Measurements from ENCODE around the gene SREK1IP1.

The SREK1IP1 gene

GRCh38 chr5:64765804-64766504, 2.5 kb downstream of the SREK1IP1 start:
- Histone ChIP-seq H3K4me1 (ENCODE audit: control insufficient read depth, insufficient read depth, low read length) (peaks cover 15% of the 10 kb centered on the region), H3K9ac (ENCODE audit: low read length in 2 of 2) (no peak overlapping the region), H3K9me3 (ENCODE audit: control insufficient read depth in 2 of 2, low read length in 2 of 2) (no peaks in the 10 kb centered on the region), H3K4me3 (ENCODE audit: low read length in 2 of 2) (no peak overlapping the region), H3K27me3 (ENCODE audit: control insufficient read depth in 1 of 2, insufficient read depth in 2 of 2, low read length in 2 of 2) (no peaks in the 10 kb centered on the region), H3K27ac (ENCODE audit: low read length) (no peak overlapping the region), H3K36me3 (ENCODE audit: control insufficient read depth in 2 of 2, insufficient read depth in 2 of 2, low read length in 2 of 2) (peaks cover 0 to 5% of the 10 kb centered on the region in 2 donors)

GRCh38 chr5:64763948-64764503, 4.5 kb downstream of the SREK1IP1 start:
- H3K36me3 ChIP-seq (ENCODE audit: control insufficient read depth in 2 of 2, insufficient read depth in 2 of 2, low read length in 2 of 2), result peaks cover 0 to 5% of the 10 kb centered on the region in 2 donors
- H3K9ac ChIP-seq (ENCODE audit: low read length in 2 of 2), result no peak overlapping the region
- H3K27ac ChIP-seq (ENCODE audit: low read length), result no peak overlapping the region
- H3K9me3 ChIP-seq (ENCODE audit: control insufficient read depth in 2 of 2, low read length in 2 of 2), result no peaks in the 10 kb centered on the region
- H3K27me3 ChIP-seq (ENCODE audit: control insufficient read depth in 1 of 2, insufficient read depth in 2 of 2, low read length in 2 of 2), result no peaks in the 10 kb centered on the region
- H3K4me3 ChIP-seq (ENCODE audit: low read length in 2 of 2), result no peak overlapping the region
- peaks cover 9% of the 10 kb centered on the region for H3K4me1 ChIP-seq (ENCODE audit: control insufficient read depth, insufficient read depth, low read length)

- Histone ChIP-seq H3K36me3 (ENCODE audit: control insufficient read depth in 2 of 2, insufficient read depth in 2 of 2, low read length in 2 of 2) (peaks cover 0 to 5% of the 10 kb centered on the region in 2 donors), H3K27ac (ENCODE audit: low read length) (no peak overlapping the region), H3K4me3 (ENCODE audit: low read length in 2 of 2) (no peak overlapping the region), H3K4me1 (ENCODE audit: control insufficient read depth, insufficient read depth, low read length) (no peaks in the 10 kb centered on the region), H3K9me3 (ENCODE audit: control insufficient read depth in 2 of 2, low read length in 2 of 2) (no peaks in the 10 kb centered on the region), H3K9ac (ENCODE audit: low read length in 2 of 2) (no peak overlapping the region), H3K27me3 (ENCODE audit: control insufficient read depth in 1 of 2, insufficient read depth in 2 of 2, low read length in 2 of 2) (no peaks in the 10 kb centered on the region)
These were observed 8.4 kb downstream of the SREK1IP1 start for GRCh38 chr5:64759960-64760660.

- Histone ChIP-seq H3K4me3 (ENCODE audit: low read length in 2 of 2) (no peak overlapping the region), H3K9me3 (ENCODE audit: control insufficient read depth in 2 of 2, low read length in 2 of 2) (no peaks in the 10 kb centered on the region), H3K4me1 (ENCODE audit: control insufficient read depth, insufficient read depth, low read length) (no peaks in the 10 kb centered on the region), H3K27ac (ENCODE audit: low read length) (no peak overlapping the region), H3K36me3 (ENCODE audit: control insufficient read depth in 2 of 2, insufficient read depth in 2 of 2, low read length in 2 of 2) (peaks cover 0 to 5% of the 10 kb centered on the region in 2 donors), H3K9ac (ENCODE audit: low read length in 2 of 2) (no peak overlapping the region), H3K27me3 (ENCODE audit: control insufficient read depth in 1 of 2, insufficient read depth in 2 of 2, low read length in 2 of 2) (no peaks in the 10 kb centered on the region)
These were observed 9.6 kb downstream of the SREK1IP1 start for GRCh38 chr5:64758901-64759300.

GRCh38 chr5:64754066-64754465, 14.4 kb downstream of the SREK1IP1 start:
- Histone ChIP-seq H3K27me3 (ENCODE audit: control insufficient read depth in 1 of 2, insufficient read depth in 2 of 2, low read length in 2 of 2) (no peaks in the 10 kb centered on the region), H3K27ac (ENCODE audit: low read length) (no peak overlapping the region), H3K4me1 (ENCODE audit: control insufficient read depth, insufficient read depth, low read length) (no peaks in the 10 kb centered on the region)

GRCh38 chr5:64749385-64749784, 19.1 kb downstream of the SREK1IP1 start:
- Histone ChIP-seq H3K4me1 (ENCODE audit: control insufficient read depth, insufficient read depth, low read length) (no peaks in the 10 kb centered on the region), H3K27me3 (ENCODE audit: control insufficient read depth in 1 of 2, insufficient read depth in 2 of 2, low read length in 2 of 2) (no peaks in the 10 kb centered on the region)

More at GRCh38 chr5:64754066-64754465, 14.4 kb downstream of the SREK1IP1 start:
- Histone ChIP-seq H3K9ac (ENCODE audit: low read length in 2 of 2) (no peak overlapping the region), H3K4me3 (ENCODE audit: low read length in 2 of 2) (no peak overlapping the region), H3K36me3 (ENCODE audit: control insufficient read depth in 2 of 2, insufficient read depth in 2 of 2, low read length in 2 of 2) (no peaks in the 10 kb centered on the region), H3K9me3 (ENCODE audit: control insufficient read depth in 2 of 2, low read length in 2 of 2) (no peaks in the 10 kb centered on the region)

GRCh38 chr5:64746446-64746845, 22.0 kb downstream of the SREK1IP1 start:
- Histone ChIP-seq H3K9me3 (ENCODE audit: control insufficient read depth in 2 of 2, low read length in 2 of 2) (no peaks in the 10 kb centered on the region), H3K9ac (ENCODE audit: low read length in 2 of 2) (no peak overlapping the region), H3K4me1 (ENCODE audit: control insufficient read depth, insufficient read depth, low read length) (no peaks in the 10 kb centered on the region), H3K36me3 (ENCODE audit: control insufficient read depth in 2 of 2, insufficient read depth in 2 of 2, low read length in 2 of 2) (no peaks in the 10 kb centered on the region), H3K27ac (ENCODE audit: low read length) (no peak overlapping the region), H3K4me3 (ENCODE audit: low read length in 2 of 2) (no peak overlapping the region), H3K27me3 (ENCODE audit: control insufficient read depth in 1 of 2, insufficient read depth in 2 of 2, low read length in 2 of 2) (no peaks in the 10 kb centered on the region)

More at GRCh38 chr5:64749385-64749784, 19.1 kb downstream of the SREK1IP1 start:
- Histone ChIP-seq H3K36me3 (ENCODE audit: control insufficient read depth in 2 of 2, insufficient read depth in 2 of 2, low read length in 2 of 2) (no peaks in the 10 kb centered on the region), H3K4me3 (ENCODE audit: low read length in 2 of 2) (no peak overlapping the region), H3K9ac (ENCODE audit: low read length in 2 of 2) (no peak overlapping the region), H3K9me3 (ENCODE audit: control insufficient read depth in 2 of 2, low read length in 2 of 2) (no peaks in the 10 kb centered on the region), H3K27ac (ENCODE audit: low read length) (no peak overlapping the region)

- H3K9ac ChIP-seq (ENCODE audit: low read length in 2 of 2), result no peak overlapping the region
- no peaks in the 10 kb centered on the region for H3K9me3 ChIP-seq (ENCODE audit: control insufficient read depth in 2 of 2, low read length in 2 of 2)
- H3K36me3 ChIP-seq (ENCODE audit: control insufficient read depth in 2 of 2, insufficient read depth in 2 of 2, low read length in 2 of 2), result peaks cover 4 to 5% of the 10 kb centered on the region in 2 donors
- H3K4me1 ChIP-seq (ENCODE audit: control insufficient read depth, insufficient read depth, low read length), result no peaks in the 10 kb centered on the region
- H3K27me3 ChIP-seq (ENCODE audit: control insufficient read depth in 1 of 2, insufficient read depth in 2 of 2, low read length in 2 of 2), result no peaks in the 10 kb centered on the region
- H3K27ac ChIP-seq (ENCODE audit: low read length), result no peak overlapping the region
- no peak overlapping the region for H3K4me3 ChIP-seq (ENCODE audit: low read length in 2 of 2)
These were observed 23.6 kb downstream of the SREK1IP1 start for GRCh38 chr5:64744914-64745313.

- Histone ChIP-seq H3K9ac (ENCODE audit: low read length in 2 of 2) (no peak overlapping the region), H3K9me3 (ENCODE audit: control insufficient read depth in 2 of 2, low read length in 2 of 2) (no peaks in the 10 kb centered on the region), H3K27me3 (ENCODE audit: control insufficient read depth in 1 of 2, insufficient read depth in 2 of 2, low read length in 2 of 2) (no peaks in the 10 kb centered on the region), H3K4me1 (ENCODE audit: control insufficient read depth, insufficient read depth, low read length) (no peaks in the 10 kb centered on the region), H3K27ac (ENCODE audit: low read length) (no peak overlapping the region), H3K36me3 (ENCODE audit: control insufficient read depth in 2 of 2, insufficient read depth in 2 of 2, low read length in 2 of 2) (peaks cover 7 to 9% of the 10 kb centered on the region in 2 donors), H3K4me3 (ENCODE audit: low read length in 2 of 2) (no peak overlapping the region)
These were observed 25.7 kb downstream of the SREK1IP1 start for GRCh38 chr5:64742821-64743220.

GRCh38 chr5:64742411-64742810, 26.1 kb downstream of the SREK1IP1 start:
- no peak overlapping the region for H3K4me3 ChIP-seq (ENCODE audit: low read length in 2 of 2)
- no peaks in the 10 kb centered on the region for H3K9me3 ChIP-seq (ENCODE audit: control insufficient read depth in 2 of 2, low read length in 2 of 2)

More at GRCh38 chr5:64742411-64742810, 26.1 kb downstream of the SREK1IP1 start:
- Histone ChIP-seq H3K36me3 (ENCODE audit: control insufficient read depth in 2 of 2, insufficient read depth in 2 of 2, low read length in 2 of 2) (peaks cover 7 to 9% of the 10 kb centered on the region in 2 donors), H3K4me1 (ENCODE audit: control insufficient read depth, insufficient read depth, low read length) (no peaks in the 10 kb centered on the region), H3K27me3 (ENCODE audit: control insufficient read depth in 1 of 2, insufficient read depth in 2 of 2, low read length in 2 of 2) (no peaks in the 10 kb centered on the region), H3K9ac (ENCODE audit: low read length in 2 of 2) (no peak overlapping the region), H3K27ac (ENCODE audit: low read length) (no peak overlapping the region)
